NCI-H128 (cell line): ENCODE results near the gene SPDYE8.
"Not testable (repeated sequence)": the region's sequence is repeated elsewhere in the genome, so short reads cannot be mapped to it uniquely, and the experiment has no call there.

Experiments used
- DNase-seq: peaks from one replicate; lab custom pipeline; 2025; ENCODE audit not compliant: unreplicated experiment; lab: John Stamatoyannopoulos, UW

The SPDYE8 gene

GRCh38 chr7:73029666-73030065 lies at the start of gene SPDYE8:
TSS of gene SPDYE8 (minus strand) at chr7:73029766. CDS start at chr7:73027966, 1,800 bp downstream.
- not testable (repeated sequence) for DNase-seq

GRCh38 chr7:73057811-73058210 lies 28.2 kb upstream of the SPDYE8 start, which contains the start of gene SPDYE11:
TSS of gene SPDYE11 (minus strand) at chr7:73057911. CDS start at chr7:73056111, 1,800 bp downstream.
- DNase-seq, result not testable (repeated sequence)

- not testable (repeated sequence) for DNase-seq
Observed at GRCh38 chr7:73006491-73006890, 23.1 kb downstream of the SPDYE8 start.

- DNase-seq, result not testable (repeated sequence)
Observed at GRCh38 chr7:73005693-73006447, 23.7 kb downstream of the SPDYE8 start.

GRCh38 chr7:73005356-73005692 lies 24.2 kb downstream of the SPDYE8 start:
- DNase-seq, result not testable (repeated sequence)

- not testable (repeated sequence) for DNase-seq
Observed at GRCh38 chr7:72997887-72998468, 31.6 kb downstream of the SPDYE8 start.

GRCh38 chr7:72997447-72997846 lies 32.1 kb downstream of the SPDYE8 start:
- DNase-seq, result not testable (repeated sequence)

- DNase-seq, result not testable (repeated sequence)
Observed at GRCh38 chr7:72995484-72995883, 34.1 kb downstream of the SPDYE8 start.

- not testable (repeated sequence) for DNase-seq
Observed at GRCh38 chr7:72990146-72990913, 39.2 kb downstream of the SPDYE8 start.

GRCh38 chr7:72982084-72982483 lies 47.5 kb downstream of the SPDYE8 start:
- DNase-seq, result not testable (repeated sequence)

GRCh38 chr7:72980382-72980781 lies 49.2 kb downstream of the SPDYE8 start:
- not testable (repeated sequence) for DNase-seq

GRCh38 chr7:72976434-72976833 lies 53.1 kb downstream of the SPDYE8 start:
- not testable (repeated sequence) for DNase-seq

GRCh38 chr7:72975656-72976286 lies 53.8 kb downstream of the SPDYE8 start:
- DNase-seq, result not testable (repeated sequence)

- DNase-seq, result not testable (repeated sequence)
Observed at GRCh38 chr7:72974781-72975180, 54.8 kb downstream of the SPDYE8 start.

GRCh38 chr7:72971505-72971904 lies 58.1 kb downstream of the SPDYE8 start:
- DNase-seq, result not testable (repeated sequence)
